BLaER1 treated with 17β-estradiol and CSF1 and Interleukin-3, amounts not matched to agents 10 nM and 100 nM (cell line): ENCODE data around the gene TMEM202.
"Not testable (repeated sequence)": the region's sequence is repeated elsewhere in the genome, so short reads cannot be mapped to it uniquely, and the experiment has no call there.

Experiments
- H3K27ac ChIP-seq, 11 experiments: shearing (Covaris generic); formaldehyde crosslinking; 2 replicates each; pipeline ENCODE4 v1.8.1; 2022
- H3K27me3 ChIP-seq, 11 experiments: shearing (Covaris generic); formaldehyde crosslinking; 2 replicates each; pipeline ENCODE4 v1.8.1; 2022
- H3K36me3 ChIP-seq, 11 experiments: shearing (Covaris generic); formaldehyde crosslinking; 2 replicates each; pipeline ENCODE4 v1.8.1; 2022
- H3K4me1 ChIP-seq, 10 experiments: shearing (Covaris generic); formaldehyde crosslinking; 2 replicates each; pipeline ENCODE4 v1.8.1; 2022
- H3K4me2 ChIP-seq, 11 experiments: shearing (Covaris generic); formaldehyde crosslinking; 2 replicates each; pipeline ENCODE4 v1.8.1; 2022
- H3K4me3 ChIP-seq, 10 experiments: shearing (Covaris generic); formaldehyde crosslinking; 2 replicates each; pipeline ENCODE4 v1.8.1; 2022
- H3K9ac ChIP-seq, 11 experiments: shearing (Covaris generic); formaldehyde crosslinking; 2 replicates each; pipeline ENCODE4 v1.8.1; 2022
- H3K9me3 ChIP-seq, 11 experiments: shearing (Covaris generic); formaldehyde crosslinking; replicated peaks in 1 of 11; 2 replicates each; pipeline ENCODE4 v1.8.1; 2022
- H4K20me1 ChIP-seq, 11 experiments: shearing (Covaris generic); formaldehyde crosslinking; 2 replicates each; pipeline ENCODE4 v1.8.1; 2022
- Cebpa-rat ChIP-seq, 11 experiments: shearing (Covaris generic); IDR thresholded peaks; 2 replicates each; pipeline ENCODE4 v1.8.1; 2022

The TMEM202 gene

GRCh38 chr15:72437650-72438316 is 39.7 kb downstream of the TMEM202 start:
- Histone ChIP-seq H4K20me1 (no peaks in the 10 kb centered on the region), H3K9me3 (peaks cover 17 to 35% (median 24%) of the 10 kb centered on the region in 11 experiments), H3K9ac (no peak overlapping the region), H3K27me3 (no peaks in the 10 kb centered on the region), H3K27ac (no peak overlapping the region), H3K4me1 (no peaks in the 10 kb centered on the region), H3K4me3 (no peak overlapping the region), H3K4me2 (no peak overlapping the region), H3K36me3 (no peaks in the 10 kb centered on the region)
- no peak for TF ChIP-seq Cebpa-rat (IDR thresholded peaks at IDR 0.05)

GRCh38 chr15:72442848-72443247 is 44.7 kb downstream of the TMEM202 start:
- H3K27ac ChIP-seq, H3K27me3 ChIP-seq, H3K4me2 ChIP-seq, H3K4me1 ChIP-seq, H3K4me3 ChIP-seq, H4K20me1 ChIP-seq, H3K36me3 ChIP-seq, H3K9ac ChIP-seq: not testable (repeated sequence)
- H3K9me3 ChIP-seq: peaks cover 6 to 18% (median 10%) of the 10 kb centered on the region in 11 experiments

- H3K4me1 ChIP-seq: no peaks in the 10 kb centered on the region
- no peak for TF ChIP-seq Cebpa-rat (IDR thresholded peaks at IDR 0.05)
- 0 out of 22 replicates have a peak, but pooled peaks cover 0 to 5% (median 0%) of the 10 kb centered on the region in 11 experiments for H3K9me3 ChIP-seq
- no peaks in the 10 kb centered on the region for H3K27me3 ChIP-seq
- H3K4me2 ChIP-seq: no peak overlapping the region
- no peak overlapping the region for H3K27ac ChIP-seq
- H3K36me3 ChIP-seq: no peaks in the 10 kb centered on the region
- H4K20me1 ChIP-seq: no peaks in the 10 kb centered on the region
- no peak overlapping the region for H3K9ac ChIP-seq
- H3K4me3 ChIP-seq: no peak overlapping the region
Observed at GRCh38 chr15:72445426-72445825, 47.3 kb downstream of the TMEM202 start.

GRCh38 chr15:72450805-72451204 is 52.7 kb downstream of the TMEM202 start:
- TF ChIP-seq Cebpa-rat (IDR thresholded peaks at IDR 0.05): no peak
- Histone ChIP-seq H4K20me1 (no peaks in the 10 kb centered on the region), H3K27ac (no peak overlapping the region), H3K4me3 (no peak overlapping the region), H3K9ac (no peak overlapping the region), H3K27me3 (no peaks in the 10 kb centered on the region), H3K9me3 (no peaks in the 10 kb centered on the region), H3K36me3 (no peaks in the 10 kb centered on the region), H3K4me1 (no peaks in the 10 kb centered on the region), H3K4me2 (no peak overlapping the region)

- H3K4me2 ChIP-seq: no peak overlapping the region
- H3K27ac ChIP-seq: no peak overlapping the region
- H3K27me3 ChIP-seq: no peaks in the 10 kb centered on the region
- no peaks in the 10 kb centered on the region for H4K20me1 ChIP-seq
- no peaks in the 10 kb centered on the region for H3K4me1 ChIP-seq
- no peak overlapping the region for H3K4me3 ChIP-seq
- H3K36me3 ChIP-seq: no peaks in the 10 kb centered on the region
- H3K9me3 ChIP-seq: no peaks in the 10 kb centered on the region
- no peak for TF ChIP-seq Cebpa-rat (IDR thresholded peaks at IDR 0.05)
- no peak overlapping the region for H3K9ac ChIP-seq
Observed at GRCh38 chr15:72451224-72451623, 53.1 kb downstream of the TMEM202 start.

GRCh38 chr15:72456684-72457083 is 58.6 kb downstream of the TMEM202 start:
- no peaks in the 10 kb centered on the region for H3K36me3 ChIP-seq
- no peak overlapping the region for H3K27ac ChIP-seq
- TF ChIP-seq Cebpa-rat (IDR thresholded peaks at IDR 0.05): no peak
- H4K20me1 ChIP-seq: no peaks in the 10 kb centered on the region
- no peak overlapping the region for H3K4me2 ChIP-seq
- no peak overlapping the region for H3K4me3 ChIP-seq
- no peak overlapping the region for H3K9ac ChIP-seq
- H3K4me1 ChIP-seq: peaks cover 0 to 7% (median 5%) of the 10 kb centered on the region in 10 experiments; a peak in 11 of 20 replicates
- H3K27me3 ChIP-seq: no peaks in the 10 kb centered on the region
- no peaks in the 10 kb centered on the region for H3K9me3 ChIP-seq
